Measurements from ENCODE around the gene GNB1. TPM values are rescaled to one million over a fixed set of nuclear protein-coding genes. Genes with fewer than 3 reads are reported as not detected.
A peak's percentile ranks its signal among the peaks of the same experiment; 100 is the strongest.

Gene GNB1
- total and polyA plus RNA-seq, 10 of the 15 experiments (the other 5 are each of a cell fraction or from before 2014, with no cell fraction given): 23.0 to 392 (median 93.9) TPM

- no peak for TF ChIP-seq SKIL (IDR thresholded peaks at IDR 0.05; ENCODE audit: low read depth, poor library complexity, severe bottlenecking)
- no peak for TF ChIP-seq NR2C1 (IDR thresholded peaks at IDR 0.05)
- no peak for TF ChIP-seq PRDM15 (CRISPR knock-in tag; IDR thresholded peaks at IDR 0.05)
- TF ChIP-seq CBX3 (IDR thresholded peaks at IDR 0.05; ENCODE audit: borderline replicate concordance, low read depth): no peak
- no peak; a peak in 1 of 3 replicates for TF ChIP-seq EGR1 (IDR thresholded peaks at IDR 0.05; ENCODE audit: borderline replicate concordance in 1 of 2, low read depth in 2 of 2, low read length in 2 of 2)
- no peak for TF ChIP-seq NFXL1 (IDR thresholded peaks at IDR 0.05; ENCODE audit: borderline replicate concordance)
- no peak for TF ChIP-seq SREBF2 (IDR thresholded peaks at IDR 0.05; ENCODE audit: low read length)
- TF ChIP-seq MEF2B (IDR thresholded peaks at IDR 0.05; ENCODE audit: partially characterized antibody, poor library complexity, severe bottlenecking): no peak
- TF ChIP-seq MEF2A (IDR thresholded peaks at IDR 0.05; ENCODE audit: insufficient read depth, low read depth, low read length): no peak
- TF ChIP-seq TAF1 (IDR thresholded peaks at IDR 0.05; ENCODE audit: borderline replicate concordance, low read depth, low read length): peak; percentile 66; the same call in 1 of the 2 replicates
- TF ChIP-seq GATAD2B (conservative IDR thresholded peaks at IDR 0.05; ENCODE audit: low read depth): peak; percentile 89
- TF ChIP-seq SP1 (IDR thresholded peaks at IDR 0.05; ENCODE audit: low read depth, low read length): no peak
- no peak for TF ChIP-seq EZH2 (IDR thresholded peaks at IDR 0.05; ENCODE audit: borderline replicate concordance, control insufficient read depth, low read depth, low read length)
- no peak for TF ChIP-seq BRCA1 (IDR thresholded peaks at IDR 0.05; ENCODE audit: low read depth, low read length)
- no peak for TF ChIP-seq CBFB (IDR thresholded peaks at IDR 0.05; ENCODE audit: low read depth)
- 0 out of 4 replicates have a peak, but pooled peaks of 1 of the 2 experiments have one; percentile 20 for TF ChIP-seq BHLHE40 (IDR thresholded peaks at IDR 0.05; ENCODE audit: borderline replicate concordance in 1 of 2, low read depth in 2 of 2, low read length in 1 of 2)
- no peak for TF ChIP-seq SUPT20H (IDR thresholded peaks at IDR 0.05; ENCODE audit: borderline replicate concordance, control insufficient read depth, low read depth, low read length)
- TF ChIP-seq MYB (IDR thresholded peaks at IDR 0.05; ENCODE audit: borderline replicate concordance, low read depth, low read length): no peak
- no peak for TF ChIP-seq IRF5 (IDR thresholded peaks at IDR 0.05; ENCODE audit: borderline replicate concordance)
These were observed 911 bp downstream of the GNB1 start (continued) for GRCh38 chr1:1889847-1890505.

All from GM12878 (cell line).